Endothelial cell of umbilical vein (primary cell): ENCODE measurements around the gene METRN. TPM values are rescaled to one million over a fixed set of nuclear protein-coding genes. Genes with fewer than 3 reads are reported as not detected.

Experiments used
- BruUV-seq: library from RNA; stranded (reverse); fragments of 400-500 nt; replicated peaks from 2 replicates; lab custom pipeline; 2021; lab: Mats Ljungman, UMichigan
- CTCF ChIA-PET: fragments of 300-600, 350-600 bp; sonication (Branson Sonifier 250); formaldehyde crosslinking; loops from one replicate; lab custom pipeline; 2021; ENCODE audit warnings: antibody characterized with exemption, inconsistent platforms; lab: Charles Lee
- POLR2A ChIA-PET: fragments of 300-600, 350-600 bp; sonication (Branson Sonifier 250); formaldehyde crosslinking; loops from one replicate; lab custom pipeline; 2021; ENCODE audit warnings: antibody characterized with exemption, inconsistent platforms; lab: Charles Lee
- DNase-seq: peaks from one replicate; pipeline ENCODE4 v3.0.0-alpha.2; 2011; ENCODE audit warnings: low read depth, low spot score
- FAIRE-seq: peaks from 2 replicates; lab custom pipeline; 2011; peaks lifted over from hg19 to GRCh38; lab: Jason Lieb, UNC
- H2AFZ ChIP-seq: 2 replicates; pipeline ENCODE4 v1.6.0; 2012; ENCODE audit warnings: low read depth, low read length, control low read depth, inconsistent platforms
- H3K27ac ChIP-seq: 2 replicates; pipeline ENCODE4 v1.5.1; 2011; ENCODE audit warnings: low read depth, mild to moderate bottlenecking, control low read depth, low read length, moderate library complexity; ENCODE audit not compliant: insufficient read depth
- H3K27me3 ChIP-seq, 2 experiments: 2 replicates each; pipeline versions ENCODE4 v1.6.0 to v1.6.1; 2011; ENCODE audit warnings: low read length in 2 of 2, mixed read lengths in 1 of 2; ENCODE audit not compliant: control insufficient read depth in 2 of 2, insufficient read depth in 2 of 2
- H3K36me3 ChIP-seq, 2 experiments: 2 replicates in 1 of 2; 3 replicates in 1 of 2; pipeline ENCODE4 v1.5.1; 2011; ENCODE audit warnings: low read length in 2 of 2, mild to moderate bottlenecking in 1 of 2, moderate library complexity in 1 of 2; ENCODE audit not compliant: control insufficient read depth in 2 of 2, insufficient read depth in 2 of 2; ENCODE audit errors: extremely low read depth in 1 of 2
- H3K4me1 ChIP-seq: 3 replicates; pipeline ENCODE4 v1.5.1; 2011; ENCODE audit warnings: mild to moderate bottlenecking, low read length; ENCODE audit not compliant: control insufficient read depth, insufficient read depth; ENCODE audit errors: extremely low read depth
- H3K4me2 ChIP-seq: 2 replicates; pipeline ENCODE4 v1.6.1; 2011; ENCODE audit warnings: low read length, control low read depth, mixed read lengths; ENCODE audit not compliant: insufficient read depth
- H3K4me3 ChIP-seq, 3 experiments: fragments of 200-600 bp in 1 of 3; sonication (generic), shearing (Covaris generic) in 1 of 3; replicated peaks in 1 of 3; 2 replicates each; pipeline ENCODE4 v1.5.1; 2011 to 2016; ENCODE audit warnings: control low read depth in 3 of 3, low read length in 3 of 3, mild to moderate bottlenecking in 2 of 3, inconsistent platforms in 1 of 3, low read depth in 1 of 3, moderate library complexity in 1 of 3; ENCODE audit not compliant: insufficient read depth in 1 of 3
- H3K79me2 ChIP-seq: 2 replicates; pipeline ENCODE4 v1.6.0; 2012; ENCODE audit warnings: low read length, inconsistent platforms; ENCODE audit not compliant: control insufficient read depth, insufficient read depth
- H3K9ac ChIP-seq: replicated peaks from 2 replicates; pipeline ENCODE3; 2011; ENCODE audit warnings: low read length, control low read depth; ENCODE audit not compliant: insufficient read depth; ENCODE audit errors: extremely low read depth
- H3K9me1 ChIP-seq: replicated peaks from 3 replicates; pipeline ENCODE4 v1.6.0; 2011; ENCODE audit warnings: mild to moderate bottlenecking, low read length; ENCODE audit not compliant: control insufficient read depth, insufficient read depth; ENCODE audit errors: extremely low read depth
- H3K9me3 ChIP-seq: replicated peaks from 2 replicates; pipeline ENCODE4 v1.5.1; 2012; ENCODE audit warnings: low read length, inconsistent platforms; ENCODE audit not compliant: control insufficient read depth, insufficient read depth
- H4K20me1 ChIP-seq: replicated peaks from 2 replicates; pipeline ENCODE3; 2011; ENCODE audit warnings: mild to moderate bottlenecking, low read length; ENCODE audit not compliant: control insufficient read depth, insufficient read depth; ENCODE audit errors: extremely low read depth
- FOS ChIP-seq: IDR thresholded peaks from 2 replicates; pipeline ENCODE4 v1.6.1; 2011; ENCODE audit warnings: mild to moderate bottlenecking, low read length, moderate library complexity, borderline replicate concordance; ENCODE audit not compliant: insufficient read depth
- JUN ChIP-seq: IDR thresholded peaks from 2 replicates; pipeline ENCODE4 v1.6.1; 2011; ENCODE audit warnings: borderline replicate concordance, low read depth; ENCODE audit not compliant: insufficient read length, insufficient read depth
- POLR2A ChIP-seq: IDR thresholded peaks from 2 replicates; pipeline ENCODE4 v1.6.1; 2012; ENCODE audit warnings: low read depth, mild to moderate bottlenecking, control low read depth, low read length
- POLR2AphosphoS5 ChIP-seq: IDR thresholded peaks from 2 replicates; pipeline ENCODE4 v1.6.1; 2012; ENCODE audit warnings: low read depth, mild to moderate bottlenecking, control low read depth, low read length, moderate library complexity; ENCODE audit not compliant: insufficient read depth
- dilution Hi-C: fragments of 300-500 bp; cut with MboI; formaldehyde crosslinking; loops from one replicate; pipeline ENCODE4 v1.15.0; 2019; ENCODE audit warnings: low sequenced_read_pairs; ENCODE audit not compliant: extremely low pct_ligation_motif_present
- intact Hi-C: fragments of 100-400 bp; cut with micrococcal nuclease; formaldehyde crosslinking; loops from one replicate; pipeline ENCODE4 v1.10.0; 2022
- polyA plus RNA-seq, 4 experiments: library from polyadenylated mRNA; depleted of rRNA in 3 of 4; stranded (reverse) in 3 of 4; unstranded in 1 of 4; fragments of >200 nt; gene quantifications; 2 replicates each; pipeline versions ENCODE4 v1.2.1 to v1.2.3, GENCODE V29; 2011 to 2012; ENCODE audit warnings: missing spikeins in 1 of 4
- total RNA-seq: library from RNA; stranded (reverse); gene quantifications from 2 replicates; pipeline ENCODE4 v1.2.3, GENCODE V29; 2021

METRN gene
- total and polyA plus RNA-seq, 2 donors (not counting 3 experiments of a cell fraction or from before 2014, with no cell fraction given), result 10.0 to 16.1 TPM

- FAIRE-seq, result peak; percentile 81
- BruUV-seq, result no TSS peak
- dilution Hi-C loops, result no loop called here
- intact Hi-C loops, result loop anchor here (1.0 kb wide), 1 partner anchor 12 kb away; the partner anchor contains the start of gene RHOT2
- Histone ChIP-seq H3K4me1 (peaks cover 20% of the 10 kb centered on the region), H3K9ac (peak within 1 kb of the TSS; percentile 49), H4K20me1 (no peaks in the 10 kb centered on the region), H3K36me3 (peaks cover 7 to 12% of the 10 kb centered on the region in 2 experiments), H3K79me2 (peaks cover 31% of the 10 kb centered on the region), H3K9me1 (no peaks in the 10 kb centered on the region), H3K9me3 (no peaks in the 10 kb centered on the region), H3K27me3 (no peaks in the 10 kb centered on the region), H2AFZ (peak within 1 kb of the TSS; percentile 76), H3K27ac (peak within 1 kb of the TSS; percentile 31), H3K4me3 (peak within 1 kb of the TSS; percentile 68 to 83 (median 71)), H3K4me2 (peak within 1 kb of the TSS; percentile 66)
- ChIA-PET CTCF (interaction anchor here (0.7 to 1.8 kb wide), 4 partner anchors 12 to 101 kb away, joined by 3 to 5 read pairs (median 4); no protein-coding TSS in a partner anchor), POLR2A (no interaction called here)
- TF ChIP-seq POLR2A (peak; percentile 92), FOS (no peak), POLR2AphosphoS5 (peak; percentile 89)
- peak; percentile 90 for DNase-seq
These were observed 34.9 kb upstream of the METRN start, which contains the start of gene STUB1 for GRCh38 chr16:679814-680624. STUB1 (plus strand) TSS chr16:680410; CDS start chr16:680526, 116 bp downstream.

GRCh38 chr16:680625-680945 lies 34.3 kb upstream of the METRN start:
- Histone ChIP-seq H3K4me3 (peak overlapping the region; percentile 68 to 83 (median 71)), H3K27me3 (no peaks in the 10 kb centered on the region), H4K20me1 (no peaks in the 10 kb centered on the region), H2AFZ (no peak overlapping the region), H3K9me1 (no peaks in the 10 kb centered on the region), H3K79me2 (peaks cover 31% of the 10 kb centered on the region), H3K4me2 (peak overlapping the region; percentile 66), H3K36me3 (peaks cover 7 to 14% of the 10 kb centered on the region in 2 experiments), H3K27ac (peak overlapping the region; percentile 31), H3K4me1 (peaks cover 20% of the 10 kb centered on the region), H3K9ac (peak overlapping the region; percentile 49), H3K9me3 (no peaks in the 10 kb centered on the region)
- intact Hi-C loops, result no loop called here
- DNase-seq, result no peak
- ChIA-PET CTCF (interaction anchor here (0.7 to 1.8 kb wide), 5 partner anchors 12 to 101 kb away, joined by 3 to 5 read pairs (median 4); no protein-coding TSS in a partner anchor), POLR2A (interaction anchor here (0.9 kb wide), 1 partner anchor 10 kb away, joined by 5 read pairs; the partner anchor contains the start of gene WDR24)
- no peak for FAIRE-seq
- dilution Hi-C loops, result no loop called here
- no TSS peak for BruUV-seq
- TF ChIP-seq POLR2A (peak; percentile 6), JUN (no peak)
